Mesenchymal stem cell (in vitro differentiated cells and primary cell): Measurements from ENCODE around the gene IKZF3.
A peak's percentile ranks its signal among the peaks of the same experiment; 100 is the strongest.

ENCODE experiments used
- DNase-seq: peaks from one replicate; pipeline ENCODE4 v3.0.0-alpha.2; 2013
- H2AFZ ChIP-seq: one replicate; pipeline ENCODE4 v1.6.1; 2013; ENCODE audit warnings: low read depth, mild to moderate bottlenecking, control low read depth, inconsistent platforms, low read length, moderate library complexity
- H2AK5ac ChIP-seq: 2 replicates; pipeline ENCODE4 v1.6.1; 2013; ENCODE audit warnings: low read length, moderate library complexity, mild to moderate bottlenecking, inconsistent platforms; ENCODE audit not compliant: severe bottlenecking
- H2BK120ac ChIP-seq: one replicate; pipeline ENCODE4 v1.6.1; 2013; ENCODE audit warnings: low read depth, mild to moderate bottlenecking, inconsistent platforms, low read length, moderate library complexity
- H2BK12ac ChIP-seq, 2 experiments: one replicate each; pipeline ENCODE4 v1.6.1; 2013; ENCODE audit warnings: inconsistent platforms in 2 of 2, low read length in 2 of 2, mild to moderate bottlenecking in 2 of 2, moderate library complexity in 2 of 2, control low read depth in 1 of 2
- H2BK15ac ChIP-seq: one replicate; pipeline ENCODE4 v1.6.1; 2013; ENCODE audit warnings: mild to moderate bottlenecking, low read depth, inconsistent platforms; ENCODE audit not compliant: poor library complexity, severe bottlenecking
- H2BK5ac ChIP-seq: 2 replicates; pipeline ENCODE4 v1.6.1; 2013; ENCODE audit warnings: low read depth, mild to moderate bottlenecking, low read length, control low read depth, inconsistent platforms; ENCODE audit not compliant: poor library complexity, severe bottlenecking
- H3K14ac ChIP-seq, 2 experiments: one replicate each; pipeline ENCODE4 v1.6.1; 2013; ENCODE audit warnings: inconsistent platforms in 2 of 2, low read length in 2 of 2, control low read depth in 1 of 2, mild to moderate bottlenecking in 1 of 2, moderate library complexity in 1 of 2
- H3K18ac ChIP-seq, 2 experiments: one replicate each; pipeline ENCODE4 v1.6.1; 2013; ENCODE audit warnings: inconsistent platforms in 2 of 2, low read length in 2 of 2, control low read depth in 1 of 2, low read depth in 1 of 2, mild to moderate bottlenecking in 1 of 2
- H3K23ac ChIP-seq, 2 experiments: one replicate each; pipeline ENCODE4 v1.6.1; 2013; ENCODE audit warnings: inconsistent platforms in 2 of 2, low read length in 2 of 2, mild to moderate bottlenecking in 2 of 2, moderate library complexity in 2 of 2, control low read depth in 1 of 2
- H3K27ac ChIP-seq: 2 replicates; pipeline ENCODE4 v1.5.1; 2013; ENCODE audit warnings: mild to moderate bottlenecking, moderate library complexity, low read length, control low read depth, inconsistent platforms; ENCODE audit not compliant: poor library complexity, severe bottlenecking
- H3K27me3 ChIP-seq, 2 experiments: 2 replicates each; pipeline versions ENCODE4 v1.6.1 to v1.7.0; 2013; ENCODE audit warnings: low read length in 2 of 2, mild to moderate bottlenecking in 2 of 2, moderate library complexity in 2 of 2, control low read depth in 1 of 2, inconsistent platforms in 1 of 2; ENCODE audit not compliant: control insufficient read depth in 1 of 2, insufficient read depth in 1 of 2
- H3K36me3 ChIP-seq, 2 experiments: 2 replicates each; pipeline versions ENCODE4 v1.6.1 to v1.7.0; 2013; ENCODE audit warnings: low read length in 2 of 2, control low read depth in 1 of 2, inconsistent platforms in 1 of 2, low read depth in 1 of 2, mild to moderate bottlenecking in 1 of 2; ENCODE audit not compliant: insufficient read depth in 2 of 2, control insufficient read depth in 1 of 2
- H3K4ac ChIP-seq, 2 experiments: one replicate each; pipeline ENCODE4 v1.6.1; 2013; ENCODE audit warnings: inconsistent platforms in 2 of 2, low read length in 2 of 2, mild to moderate bottlenecking in 2 of 2, moderate library complexity in 2 of 2, control low read depth in 1 of 2, low read depth in 1 of 2
- H3K4me1 ChIP-seq: 2 replicates; pipeline ENCODE4 v1.6.1; 2013; ENCODE audit warnings: low read depth, low read length, control low read depth; ENCODE audit not compliant: control insufficient read depth, insufficient read depth
- H3K4me2 ChIP-seq: 2 replicates; pipeline ENCODE4 v1.6.1; 2013; ENCODE audit warnings: low read length, mild to moderate bottlenecking, inconsistent platforms; ENCODE audit not compliant: poor library complexity, severe bottlenecking
- H3K4me3 ChIP-seq, 2 experiments: 2 replicates each; pipeline versions ENCODE4 v1.5.1 to v1.7.0; 2013; ENCODE audit warnings: low read length in 2 of 2, mild to moderate bottlenecking in 2 of 2, control low read depth in 1 of 2, low read depth in 1 of 2; ENCODE audit not compliant: insufficient read depth in 1 of 2
- H3K79me1 ChIP-seq: replicated peaks from 2 replicates; pipeline ENCODE4 v1.6.1; 2013; ENCODE audit warnings: mild to moderate bottlenecking, control low read depth, low read length, inconsistent platforms; ENCODE audit not compliant: poor library complexity, severe bottlenecking
- H3K9ac ChIP-seq: 2 replicates; pipeline ENCODE4 v1.7.0; 2013; ENCODE audit warnings: mild to moderate bottlenecking, low read length, moderate library complexity
- H3K9me3 ChIP-seq: 2 replicates; pipeline ENCODE4 v1.7.0; 2013; ENCODE audit warnings: mild to moderate bottlenecking, low read length; ENCODE audit not compliant: control insufficient read depth
- H4K8ac ChIP-seq: one replicate; pipeline ENCODE4 v1.6.1; 2013; ENCODE audit warnings: inconsistent platforms, mild to moderate bottlenecking, low read length, moderate library complexity
- H4K91ac ChIP-seq: one replicate; pipeline ENCODE4 v1.6.1; 2013; ENCODE audit warnings: mild to moderate bottlenecking, low read length, inconsistent platforms
- WGBS: methylation state at CpG from one replicate; pipeline ENCODE4 v1.1.7; 2013; ENCODE audit warnings: mixed read lengths; 5-methylcytosine and 5-hydroxymethylcytosine counted together

IKZF3 gene

DNA sequence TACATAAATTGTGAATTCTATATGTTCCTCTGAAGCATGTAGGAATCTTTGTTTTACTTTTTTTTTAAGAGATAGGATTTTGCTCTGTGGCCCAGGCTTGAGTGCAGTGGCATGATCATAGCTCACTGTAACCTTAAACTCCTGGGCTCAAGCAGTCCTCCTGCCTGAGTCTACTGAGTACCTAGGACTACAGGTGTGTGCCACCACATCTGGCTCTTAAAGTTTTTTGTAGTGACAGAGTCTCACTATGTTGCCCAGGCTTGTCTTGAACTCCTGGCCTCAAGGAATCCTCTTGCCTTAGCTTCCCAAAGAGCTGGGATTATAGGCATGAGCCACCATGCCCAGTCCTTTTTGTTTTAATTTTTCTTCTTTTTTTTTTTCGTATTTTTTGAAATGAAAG, 25.3 kb downstream of the IKZF3 start:
- Histone ChIP-seq H3K27ac (no peak overlapping the region), H2AK5ac (no peak overlapping the region), H2BK120ac (no peak overlapping the region), H3K14ac (no peak overlapping the region), H2AFZ (no peak overlapping the region), H3K36me3 (no peaks in the 10 kb centered on the region), H3K18ac (no peak overlapping the region), H2BK12ac (no peak overlapping the region), H3K4me2 (no peak overlapping the region), H3K27me3 (peaks cover 4 to 37% of the 10 kb centered on the region in 2 experiments), H3K79me1 (no peaks in the 10 kb centered on the region), H3K9me3 (peaks cover 26% of the 10 kb centered on the region), H4K8ac (no peak overlapping the region), H3K4ac (no peak overlapping the region), H2BK15ac (no peak overlapping the region), H4K91ac (no peak overlapping the region), H3K4me3 (no peak overlapping the region), H3K4me1 (no peaks in the 10 kb centered on the region), H3K9ac (no peak overlapping the region), H3K23ac (no peak overlapping the region), H2BK5ac (no peak overlapping the region)
- DNase-seq, result no peak
- no CpG with 5 or more reads among the region's 1 CpG for WGBS

DNA sequence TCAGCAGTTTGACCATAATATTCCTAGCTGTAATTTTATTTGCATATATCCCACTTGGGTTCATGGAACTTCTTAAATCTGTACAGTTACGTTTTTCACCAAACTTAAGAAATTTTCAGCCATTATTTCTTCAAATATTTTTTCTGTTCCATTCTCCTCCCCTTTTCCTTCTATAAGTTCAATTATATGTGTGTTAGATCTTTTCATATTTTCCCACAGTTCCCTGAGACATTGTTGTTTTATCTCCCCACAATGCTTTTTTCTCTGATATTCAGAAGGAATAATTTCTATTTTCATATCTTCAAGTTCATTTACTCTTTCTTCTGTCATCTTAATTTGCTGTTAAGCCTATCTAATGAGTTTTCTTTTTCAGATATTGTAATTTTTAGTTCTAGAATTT, 26.1 kb downstream of the IKZF3 start:
- no peak for DNase-seq
- WGBS, result 86% methylated on average over 1 of the region's 1 CpG
- H3K4ac ChIP-seq, result no peak overlapping the region
- no peak overlapping the region for H3K9ac ChIP-seq
- H2BK5ac ChIP-seq, result no peak overlapping the region
- H3K4me2 ChIP-seq, result no peak overlapping the region
- no peak overlapping the region for H3K18ac ChIP-seq
- no peaks in the 10 kb centered on the region for H3K79me1 ChIP-seq
- H4K91ac ChIP-seq, result no peak overlapping the region
- H3K36me3 ChIP-seq, result no peaks in the 10 kb centered on the region
- no peak overlapping the region for H4K8ac ChIP-seq
- no peak overlapping the region for H2BK15ac ChIP-seq
- H3K4me3 ChIP-seq, result no peak overlapping the region
- no peak overlapping the region for H2BK12ac ChIP-seq
- no peak overlapping the region for H2AFZ ChIP-seq
- H3K27ac ChIP-seq, result no peak overlapping the region
- H3K9me3 ChIP-seq, result peaks cover 26% of the 10 kb centered on the region
- no peaks in the 10 kb centered on the region for H3K4me1 ChIP-seq
- H3K27me3 ChIP-seq, result peaks cover 3 to 34% of the 10 kb centered on the region in 2 experiments
- no peak overlapping the region for H2BK120ac ChIP-seq
- no peak overlapping the region for H2AK5ac ChIP-seq
- H3K23ac ChIP-seq, result no peak overlapping the region
- no peak overlapping the region for H3K14ac ChIP-seq

DNA sequence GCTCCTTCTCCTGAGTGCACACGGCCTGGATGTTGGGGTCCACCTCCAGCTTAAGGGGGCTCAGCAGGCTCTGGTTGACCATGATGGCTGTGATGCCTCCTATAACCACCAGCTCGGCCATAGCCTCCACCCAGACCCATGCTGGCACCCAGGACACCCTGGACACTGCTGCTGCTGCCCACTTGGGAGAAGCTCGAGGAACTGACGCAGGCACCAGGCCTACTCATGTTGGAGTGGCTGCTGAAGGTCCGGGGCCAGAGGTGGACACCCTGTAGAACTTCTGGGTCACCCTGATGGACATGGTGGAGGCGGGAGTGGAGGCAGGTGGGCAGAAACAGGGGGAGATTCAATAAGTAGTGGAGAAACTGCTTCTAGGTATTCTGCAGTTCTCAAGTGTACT, 28.0 kb downstream of the IKZF3 start:
- Histone ChIP-seq H3K36me3 (no peaks in the 10 kb centered on the region), H3K27me3 (peaks cover 0 to 29% of the 10 kb centered on the region in 2 experiments), H3K4me2 (no peak overlapping the region), H3K27ac (no peak overlapping the region), H3K4me1 (no peaks in the 10 kb centered on the region), H2BK120ac (no peak overlapping the region), H2AK5ac (no peak overlapping the region), H3K18ac (no peak overlapping the region), H2BK12ac (no peak overlapping the region), H3K9ac (no peak overlapping the region), H2BK15ac (no peak overlapping the region), H2AFZ (no peak overlapping the region), H3K4ac (no peak overlapping the region), H3K9me3 (peaks cover 26% of the 10 kb centered on the region), H3K14ac (no peak overlapping the region), H4K8ac (no peak overlapping the region), H3K4me3 (no peak overlapping the region), H4K91ac (peak overlapping the region; percentile 61), H2BK5ac (no peak overlapping the region), H3K79me1 (no peaks in the 10 kb centered on the region), H3K23ac (no peak overlapping the region)
- no peak for DNase-seq
- 66% methylated on average over 6 of the region's 6 CpGs for WGBS

DNA sequence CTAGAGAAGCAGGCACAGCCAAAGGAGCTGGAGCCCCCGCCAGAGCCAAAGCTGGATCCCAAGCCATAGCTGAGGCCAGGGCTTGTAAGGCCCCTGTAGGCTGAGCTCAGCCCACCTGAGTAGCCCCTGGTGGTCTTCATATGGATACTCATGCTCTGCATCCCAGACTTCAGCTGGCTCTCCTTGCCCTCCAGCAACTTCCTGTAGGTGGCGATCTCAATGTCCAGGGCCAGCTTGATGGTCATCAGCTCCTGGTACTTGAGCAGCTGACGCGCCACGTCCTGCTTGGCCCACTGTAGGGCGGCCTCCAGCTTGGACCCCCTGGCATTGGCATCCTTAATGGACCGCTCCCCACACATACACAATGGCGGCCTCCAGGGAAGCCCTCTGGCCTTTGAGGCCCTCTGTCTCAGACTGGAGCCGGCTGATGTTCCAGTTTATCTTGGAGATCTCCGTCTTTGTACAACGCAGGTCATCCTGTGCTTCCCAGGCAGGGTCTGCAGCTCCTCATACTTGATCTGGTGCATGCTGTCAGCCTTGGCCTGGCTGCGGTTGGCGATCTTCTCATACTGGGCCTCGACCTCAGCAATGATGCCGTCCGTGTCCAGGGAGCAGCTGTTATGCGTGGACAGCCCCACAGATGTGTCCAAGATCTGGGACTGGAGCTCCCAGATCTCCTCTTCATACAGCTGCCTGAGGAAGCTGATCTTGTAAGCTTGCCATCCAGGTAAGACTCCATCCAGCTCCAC, 28.9 kb downstream of the IKZF3 start:
- Histone ChIP-seq H2BK12ac (no peak overlapping the region), H3K79me1 (no peaks in the 10 kb centered on the region), H3K27me3 (peaks cover 0 to 20% of the 10 kb centered on the region in 2 experiments), H4K8ac (no peak overlapping the region), H3K14ac (no peak overlapping the region), H2AK5ac (no peak overlapping the region), H3K4me1 (no peaks in the 10 kb centered on the region), H2BK5ac (no peak overlapping the region), H3K9me3 (peaks cover 26% of the 10 kb centered on the region), H3K4me2 (no peak overlapping the region), H3K18ac (no peak overlapping the region), H3K4ac (no peak overlapping the region), H4K91ac (no peak overlapping the region), H3K9ac (no peak overlapping the region), H3K27ac (no peak overlapping the region), H3K36me3 (no peaks in the 10 kb centered on the region), H3K4me3 (no peak overlapping the region), H2BK15ac (no peak overlapping the region), H3K23ac (no peak overlapping the region), H2AFZ (no peak overlapping the region), H2BK120ac (no peak overlapping the region)
- 92% methylated on average over 17 of the region's 17 CpGs for WGBS
- DNase-seq, result no peak
